ENCODE measurements around the gene UBE2I.

The UBE2I gene

DNA sequence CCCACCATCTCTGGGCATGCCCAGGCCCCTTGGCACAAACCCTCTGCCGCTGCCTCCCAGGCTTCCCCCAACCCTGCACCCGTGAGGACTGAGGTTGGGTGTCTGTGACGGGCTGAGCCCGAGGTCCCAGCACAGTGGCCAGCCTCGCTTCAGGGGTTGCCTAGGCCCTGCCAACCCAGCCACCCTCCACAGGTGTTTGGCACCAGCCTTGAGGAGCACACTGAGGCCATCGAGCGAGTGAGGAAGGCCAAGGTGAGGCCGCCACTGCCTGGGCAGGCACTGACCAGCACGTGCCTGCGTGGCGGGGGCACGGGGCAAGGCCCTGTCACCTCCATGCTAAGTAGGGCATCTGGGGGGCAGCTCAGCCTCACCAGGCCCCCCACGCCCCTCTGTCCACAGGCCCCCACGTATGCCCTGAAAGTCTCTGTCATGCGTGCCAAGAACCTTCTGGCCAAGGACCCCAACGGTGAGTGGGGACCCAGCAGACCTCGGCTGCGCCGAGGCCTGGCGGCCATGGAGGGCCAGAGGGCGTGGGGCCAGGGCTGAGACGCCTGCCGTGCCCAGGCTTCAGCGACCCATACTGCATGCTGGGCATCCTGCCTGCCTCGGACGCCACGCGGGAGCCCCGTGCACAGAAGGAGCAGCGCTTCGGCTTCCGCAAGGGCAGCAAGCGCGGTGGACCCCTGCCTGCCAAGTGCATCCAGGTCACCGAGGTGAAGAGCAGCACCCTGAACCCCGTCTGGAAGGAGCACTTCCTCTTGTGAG lies 31.5 kb downstream of the UBE2I start:
- Histone ChIP-seq H3K4me1 (ENCODE audit: insufficient read depth, low read length, poor library complexity, severe bottlenecking) (peaks cover 4% of the 10 kb centered on the region), H3K36me3 (ENCODE audit: insufficient read depth, low read length) (no peaks in the 10 kb centered on the region), H3K9me3 (ENCODE audit: insufficient read depth, low read depth, low read length) (no peaks in the 10 kb centered on the region), H3K79me2 (ENCODE audit: insufficient read depth, low read length) (no peaks in the 10 kb centered on the region), H2AFZ (ENCODE audit: low read length) (no peak overlapping the region), H3K9me2 (replicated peaks; ENCODE audit: low read depth, low read length) (no peaks in the 10 kb centered on the region), H3K4me3 (ENCODE audit: low read length, poor library complexity, severe bottlenecking) (no peak overlapping the region), H3K27me3 (ENCODE audit: insufficient read depth, low read length, poor library complexity, severe bottlenecking) (no peaks in the 10 kb centered on the region), H3K9ac (ENCODE audit: low read depth, low read length, poor library complexity, severe bottlenecking) (no peak overlapping the region), H4K20me1 (ENCODE audit: insufficient read depth, low read length, poor library complexity, severe bottlenecking) (no peaks in the 10 kb centered on the region), H3K4me2 (ENCODE audit: low read depth, low read length, poor library complexity, severe bottlenecking) (no peak overlapping the region), H3F3A (ENCODE audit: low read depth) (no peaks in the 10 kb centered on the region)
- TF ChIP-seq, protein P1, sequence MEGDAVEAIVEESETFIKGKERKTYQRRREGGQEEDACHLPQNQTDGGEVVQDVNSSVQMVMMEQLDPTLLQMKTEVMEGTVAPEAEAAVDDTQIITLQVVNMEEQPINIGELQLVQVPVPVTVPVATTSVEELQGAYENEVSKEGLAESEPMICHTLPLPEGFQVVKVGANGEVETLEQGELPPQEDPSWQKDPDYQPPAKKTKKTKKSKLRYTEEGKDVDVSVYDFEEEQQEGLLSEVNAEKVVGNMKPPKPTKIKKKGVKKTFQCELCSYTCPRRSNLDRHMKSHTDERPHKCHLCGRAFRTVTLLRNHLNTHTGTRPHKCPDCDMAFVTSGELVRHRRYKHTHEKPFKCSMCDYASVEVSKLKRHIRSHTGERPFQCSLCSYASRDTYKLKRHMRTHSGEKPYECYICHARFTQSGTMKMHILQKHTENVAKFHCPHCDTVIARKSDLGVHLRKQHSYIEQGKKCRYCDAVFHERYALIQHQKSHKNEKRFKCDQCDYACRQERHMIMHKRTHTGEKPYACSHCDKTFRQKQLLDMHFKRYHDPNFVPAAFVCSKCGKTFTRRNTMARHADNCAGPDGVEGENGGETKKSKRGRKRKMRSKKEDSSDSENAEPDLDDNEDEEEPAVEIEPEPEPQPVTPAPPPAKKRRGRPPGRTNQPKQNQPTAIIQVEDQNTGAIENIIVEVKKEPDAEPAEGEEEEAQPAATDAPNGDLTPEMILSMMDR (conservative IDR thresholded peaks at IDR 0.05; ENCODE audit: low read length) = no peak
- no peak for TF ChIP-seq EZH2phosphoT487 (IDR thresholded peaks at IDR 0.05; ENCODE audit: borderline replicate concordance)

DNA sequence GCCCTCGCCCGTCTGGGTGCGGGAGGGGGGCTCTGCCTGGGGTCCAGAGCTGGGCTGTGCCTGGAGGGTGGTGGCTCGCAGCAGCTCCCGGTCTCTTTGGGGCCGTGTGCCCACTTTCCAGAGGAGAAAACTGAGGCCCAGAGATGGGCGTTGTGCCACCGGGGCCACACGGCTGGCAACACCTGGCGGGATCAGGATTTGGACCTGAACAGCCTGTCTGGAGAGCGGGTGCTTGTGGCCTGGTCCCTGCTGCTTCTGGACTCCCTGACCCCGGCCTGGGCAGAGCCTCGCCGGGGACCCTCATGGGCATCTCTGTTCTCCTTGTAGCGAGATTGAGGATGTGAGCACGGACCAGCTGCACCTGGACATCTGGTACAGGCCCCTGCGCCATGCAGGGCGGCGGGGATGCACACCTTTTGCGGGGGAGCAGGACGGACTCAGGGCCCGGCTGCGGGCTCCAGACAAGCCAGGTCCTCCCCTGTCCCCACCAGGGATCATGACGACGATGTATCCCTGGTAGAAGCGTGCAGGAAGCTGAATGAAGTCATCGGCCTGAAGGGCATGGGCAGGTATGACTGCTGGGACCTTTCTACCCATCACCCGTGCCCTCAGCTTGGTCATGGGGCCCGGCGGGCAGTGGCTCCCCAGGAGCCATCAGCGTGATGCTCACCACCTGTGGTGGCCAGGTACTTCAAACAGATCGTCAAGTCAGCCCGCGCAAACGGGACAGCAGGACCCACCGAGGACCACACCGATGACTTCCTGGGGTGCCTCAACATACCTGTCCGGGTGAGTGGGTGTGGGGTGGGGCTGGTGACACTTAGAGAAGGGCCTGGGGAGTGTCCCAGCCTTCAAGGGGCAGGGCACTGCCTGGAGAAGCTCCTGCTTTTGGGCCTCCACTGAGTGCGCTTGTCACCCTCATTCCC lies 32.3 kb downstream of the UBE2I start:
- H3K36me3 ChIP-seq (ENCODE audit: insufficient read depth, low read length) = no peaks in the 10 kb centered on the region
- H3K9me3 ChIP-seq (ENCODE audit: insufficient read depth, low read depth, low read length) = no peaks in the 10 kb centered on the region
- H3K79me2 ChIP-seq (ENCODE audit: insufficient read depth, low read length) = no peaks in the 10 kb centered on the region
- peak overlapping the region; percentile 62 for H3K4me3 ChIP-seq (ENCODE audit: low read length, poor library complexity, severe bottlenecking)
- peak overlapping the region; percentile 57 for H3K4me2 ChIP-seq (ENCODE audit: low read depth, low read length, poor library complexity, severe bottlenecking)
- H3K9me2 ChIP-seq (replicated peaks; ENCODE audit: low read depth, low read length) = no peaks in the 10 kb centered on the region
- TF ChIP-seq, protein P1 (conservative IDR thresholded peaks at IDR 0.05; ENCODE audit: low read length) = no peak
- TF ChIP-seq EZH2phosphoT487 (IDR thresholded peaks at IDR 0.05; ENCODE audit: borderline replicate concordance) = no peak
- no peaks in the 10 kb centered on the region for H3K27me3 ChIP-seq (ENCODE audit: insufficient read depth, low read length, poor library complexity, severe bottlenecking)
- H2AFZ ChIP-seq (ENCODE audit: low read length) = no peak overlapping the region
- H4K20me1 ChIP-seq (ENCODE audit: insufficient read depth, low read length, poor library complexity, severe bottlenecking) = no peaks in the 10 kb centered on the region
- peaks cover 4% of the 10 kb centered on the region for H3K4me1 ChIP-seq (ENCODE audit: insufficient read depth, low read length, poor library complexity, severe bottlenecking)
- H3F3A ChIP-seq (ENCODE audit: low read depth) = no peaks in the 10 kb centered on the region
- H3K9ac ChIP-seq (ENCODE audit: low read depth, low read length, poor library complexity, severe bottlenecking) = no peak overlapping the region

DNA sequence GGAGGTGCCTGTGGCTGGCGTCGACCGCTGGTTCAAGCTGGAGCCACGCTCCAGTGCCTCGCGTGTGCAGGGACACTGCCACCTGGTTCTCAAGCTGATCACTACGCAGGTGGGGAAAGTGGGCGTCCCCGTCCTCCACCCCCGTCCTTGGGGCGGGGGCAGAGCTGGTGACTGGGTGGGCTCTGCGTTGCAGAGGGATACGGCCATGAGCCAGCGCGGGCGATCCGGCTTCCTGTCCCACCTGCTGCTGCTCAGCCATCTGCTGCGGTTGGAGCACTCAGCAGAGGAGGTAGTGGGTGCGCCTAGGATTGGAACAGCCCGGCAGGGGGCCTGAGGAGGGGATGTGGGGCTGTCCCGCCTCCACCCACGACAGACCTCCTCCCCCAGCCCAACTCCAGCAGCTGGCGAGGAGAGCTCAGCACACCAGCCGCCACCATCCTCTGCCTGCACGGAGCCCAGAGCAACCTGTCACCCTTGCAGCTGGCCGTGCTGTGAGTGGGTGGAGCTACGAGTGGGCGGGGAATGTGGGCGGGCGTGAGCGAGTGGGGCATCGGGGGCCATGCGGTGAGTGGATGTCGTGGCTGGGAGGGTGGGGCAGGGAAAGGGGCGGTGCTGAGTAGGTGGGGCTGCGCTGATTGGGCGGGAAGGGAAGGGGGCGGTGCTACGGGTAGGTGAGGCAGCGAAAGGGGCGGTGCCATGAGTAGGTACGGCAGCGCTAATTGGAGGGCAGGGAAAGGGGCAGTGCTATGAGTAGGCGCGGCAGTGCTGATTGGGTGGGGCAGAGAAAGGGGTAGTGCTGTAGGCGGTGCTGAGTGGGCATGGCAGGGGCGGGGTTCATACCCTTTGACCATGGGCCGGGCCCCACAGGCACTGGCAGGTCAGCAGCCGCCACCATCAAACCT lies 33.3 kb downstream of the UBE2I start:
- Histone ChIP-seq H3K4me3 (ENCODE audit: low read length, poor library complexity, severe bottlenecking) (peak overlapping the region; percentile 62), H3K9ac (ENCODE audit: low read depth, low read length, poor library complexity, severe bottlenecking) (no peak overlapping the region), H2AFZ (ENCODE audit: low read length) (no peak overlapping the region), H3K9me3 (ENCODE audit: insufficient read depth, low read depth, low read length) (no peaks in the 10 kb centered on the region), H3K4me2 (ENCODE audit: low read depth, low read length, poor library complexity, severe bottlenecking) (peak overlapping the region; percentile 57), H4K20me1 (ENCODE audit: insufficient read depth, low read length, poor library complexity, severe bottlenecking) (no peaks in the 10 kb centered on the region), H3K9me2 (replicated peaks; ENCODE audit: low read depth, low read length) (no peaks in the 10 kb centered on the region), H3K79me2 (ENCODE audit: insufficient read depth, low read length) (no peaks in the 10 kb centered on the region), H3K36me3 (ENCODE audit: insufficient read depth, low read length) (no peaks in the 10 kb centered on the region), H3K27me3 (ENCODE audit: insufficient read depth, low read length, poor library complexity, severe bottlenecking) (no peaks in the 10 kb centered on the region), H3K4me1 (ENCODE audit: insufficient read depth, low read length, poor library complexity, severe bottlenecking) (peaks cover 4% of the 10 kb centered on the region), H3F3A (ENCODE audit: low read depth) (no peaks in the 10 kb centered on the region)
- TF ChIP-seq, protein P1 (conservative IDR thresholded peaks at IDR 0.05; ENCODE audit: low read length) = no peak
- no peak for TF ChIP-seq EZH2phosphoT487 (IDR thresholded peaks at IDR 0.05; ENCODE audit: borderline replicate concordance)
